Measurements from ENCODE around the gene SLC6A16. TPM values are rescaled to one million over a fixed set of nuclear protein-coding genes. Genes with fewer than 3 reads are reported as not detected.
"Not testable (repeated sequence)": the region's sequence is repeated elsewhere in the genome, so short reads cannot be mapped to it uniquely, and the experiment has no call there.

The SLC6A16 gene
- total RNA-seq, 1 experiment from 2014 or later: 0.61 TPM

DNA sequence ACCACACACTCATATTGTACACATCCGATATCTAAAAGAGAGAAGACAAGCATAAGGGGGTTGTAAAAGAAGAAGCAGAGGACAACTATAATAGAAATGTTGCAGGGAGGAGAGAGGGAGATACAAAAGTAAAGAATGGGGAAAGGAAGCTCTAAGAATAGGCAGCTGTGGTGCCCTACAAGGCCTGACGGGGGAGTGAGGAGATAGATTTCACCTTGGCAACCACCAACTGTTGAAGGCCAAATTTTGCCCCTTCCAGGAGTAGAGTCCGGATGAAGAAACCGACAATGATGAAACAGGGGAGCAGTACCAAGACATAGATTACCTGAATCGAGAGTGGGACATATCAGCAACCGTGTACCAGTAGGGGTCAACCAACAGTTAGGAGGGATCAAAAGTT is 15.9 kb downstream of the SLC6A16 start:
- no peak for DNase-seq
- Histone ChIP-seq H3K36me3 (ENCODE audit: low read depth) (no peaks in the 10 kb centered on the region), H3K4me2 (no peak overlapping the region), H3K9me3 (ENCODE audit: insufficient read depth, low read depth) (no peaks in the 10 kb centered on the region), H3K9me2 (ENCODE audit: insufficient read depth) (no peaks in the 10 kb centered on the region), H3F3A (ENCODE audit: insufficient read depth, low read depth) (no peaks in the 10 kb centered on the region), H3K4me1 (replicated peaks; ENCODE audit: insufficient read depth) (no peaks in the 10 kb centered on the region), H3K27me3 (ENCODE audit: insufficient read depth, low read depth) (peaks cover 45% of the 10 kb centered on the region; the same call in 1 of the 2 replicates), H2AFZ (no peak overlapping the region), H4K20me1 (ENCODE audit: insufficient read depth) (no peaks in the 10 kb centered on the region), H3K27ac (no peak overlapping the region), H3K4me3 (no peak overlapping the region), H3K79me2 (ENCODE audit: low read depth) (no peaks in the 10 kb centered on the region)
- TF ChIP-seq CTCF (conservative IDR thresholded peaks at IDR 0.05) (no peak), EZH2 (IDR thresholded peaks at IDR 0.05; ENCODE audit: low read depth) (no peak)
- intact Hi-C loops (cut with micrococcal nuclease; ENCODE audit: unreplicated experiment): no loop called here
- CTCF ChIA-PET: no interaction called here
- POLR2A ChIA-PET (ENCODE audit: unreplicated experiment): no interaction called here
- no TSS peak for BruUV-seq (replicated peaks)

DNA sequence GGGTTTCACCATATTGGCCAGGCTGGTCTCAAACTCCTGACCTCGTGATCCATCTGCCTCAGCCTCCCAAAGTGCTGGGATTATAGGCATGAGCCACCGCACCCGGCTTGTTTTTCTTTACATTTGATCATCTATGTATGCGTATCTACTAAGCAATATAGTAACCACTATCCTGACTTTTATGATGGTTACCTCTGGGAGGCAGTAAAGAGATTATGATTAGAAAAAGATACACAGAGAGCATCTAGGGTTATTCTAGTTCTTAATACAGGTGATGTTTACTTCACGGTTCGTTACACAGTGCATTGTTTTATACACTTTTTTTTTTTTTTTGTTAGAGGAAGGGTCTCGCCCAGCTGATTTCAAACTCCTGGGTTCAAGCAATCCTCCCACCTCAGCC is 18.3 kb downstream of the SLC6A16 start:
- DNase-seq: not testable (repeated sequence)
- CTCF ChIA-PET: interaction anchor here (0.5 kb wide), 1 partner anchor 756 kb away, joined by 4 read pairs; no protein-coding TSS in a partner anchor

GRCh38 chr19:49301866-49302252 is 23.1 kb downstream of the SLC6A16 start:
- H2AFZ ChIP-seq: no peak overlapping the region
- intact Hi-C loops (cut with micrococcal nuclease; ENCODE audit: unreplicated experiment): no loop called here
- BruUV-seq (replicated peaks): no TSS peak
- CTCF ChIA-PET: interaction anchor here (0.5 kb wide), 1 partner anchor 38 kb away, joined by 6 read pairs; no protein-coding TSS in a partner anchor
- H3K9me2 ChIP-seq (ENCODE audit: insufficient read depth): no peaks in the 10 kb centered on the region
- no peaks in the 10 kb centered on the region for H3K4me1 ChIP-seq (replicated peaks; ENCODE audit: insufficient read depth)
- H3K9me3 ChIP-seq (ENCODE audit: insufficient read depth, low read depth): peaks cover 7% of the 10 kb centered on the region; the same call in 1 of the 2 replicates
- DNase-seq: no peak
- no peaks in the 10 kb centered on the region for H3K79me2 ChIP-seq (ENCODE audit: low read depth)
- POLR2A ChIA-PET (ENCODE audit: unreplicated experiment): no interaction called here
- H3K27me3 ChIP-seq (ENCODE audit: insufficient read depth, low read depth): peaks cover 68% of the 10 kb centered on the region
- H4K20me1 ChIP-seq (ENCODE audit: insufficient read depth): no peaks in the 10 kb centered on the region
- TF ChIP-seq CTCF (conservative IDR thresholded peaks at IDR 0.05) (no peak), EZH2 (IDR thresholded peaks at IDR 0.05; ENCODE audit: low read depth) (no peak)
- H3K36me3 ChIP-seq (ENCODE audit: low read depth): no peaks in the 10 kb centered on the region
- H3K27ac ChIP-seq: no peak overlapping the region
- H3K4me2 ChIP-seq: no peak overlapping the region
- no peak overlapping the region for H3K4me3 ChIP-seq
- H3F3A ChIP-seq (ENCODE audit: insufficient read depth, low read depth): no peaks in the 10 kb centered on the region

More for the DNA sequence above, 18.3 kb downstream of the SLC6A16 start:
- H3K4me3 ChIP-seq; H4K20me1 ChIP-seq (ENCODE audit: insufficient read depth); BruUV-seq (replicated peaks); POLR2A ChIA-PET (ENCODE audit: unreplicated experiment); H3K4me1 ChIP-seq (replicated peaks; ENCODE audit: insufficient read depth); H3K79me2 ChIP-seq (ENCODE audit: low read depth); H3K27ac ChIP-seq; H3K9me3 ChIP-seq (ENCODE audit: insufficient read depth, low read depth); H3K36me3 ChIP-seq (ENCODE audit: low read depth); intact Hi-C loops (cut with micrococcal nuclease; ENCODE audit: unreplicated experiment); H3K4me2 ChIP-seq; H2AFZ ChIP-seq; H3F3A ChIP-seq (ENCODE audit: insufficient read depth, low read depth); H3K9me2 ChIP-seq (ENCODE audit: insufficient read depth): not testable (repeated sequence)
- H3K27me3 ChIP-seq (ENCODE audit: insufficient read depth, low read depth): peaks cover 64% of the 10 kb centered on the region

All from PC-9 (cell line).